HG02870 (cell line): ENCODE measurements around the gene TH.

Experiments
- ATAC-seq: cut with Tn5 transposase; IDR thresholded peaks from one replicate; pipeline ENCODE4 v1.9.1; 2021; ENCODE audit warnings: mild to moderate bottlenecking, moderate library complexity; ENCODE audit not compliant: unreplicated experiment

TH gene

DNA sequence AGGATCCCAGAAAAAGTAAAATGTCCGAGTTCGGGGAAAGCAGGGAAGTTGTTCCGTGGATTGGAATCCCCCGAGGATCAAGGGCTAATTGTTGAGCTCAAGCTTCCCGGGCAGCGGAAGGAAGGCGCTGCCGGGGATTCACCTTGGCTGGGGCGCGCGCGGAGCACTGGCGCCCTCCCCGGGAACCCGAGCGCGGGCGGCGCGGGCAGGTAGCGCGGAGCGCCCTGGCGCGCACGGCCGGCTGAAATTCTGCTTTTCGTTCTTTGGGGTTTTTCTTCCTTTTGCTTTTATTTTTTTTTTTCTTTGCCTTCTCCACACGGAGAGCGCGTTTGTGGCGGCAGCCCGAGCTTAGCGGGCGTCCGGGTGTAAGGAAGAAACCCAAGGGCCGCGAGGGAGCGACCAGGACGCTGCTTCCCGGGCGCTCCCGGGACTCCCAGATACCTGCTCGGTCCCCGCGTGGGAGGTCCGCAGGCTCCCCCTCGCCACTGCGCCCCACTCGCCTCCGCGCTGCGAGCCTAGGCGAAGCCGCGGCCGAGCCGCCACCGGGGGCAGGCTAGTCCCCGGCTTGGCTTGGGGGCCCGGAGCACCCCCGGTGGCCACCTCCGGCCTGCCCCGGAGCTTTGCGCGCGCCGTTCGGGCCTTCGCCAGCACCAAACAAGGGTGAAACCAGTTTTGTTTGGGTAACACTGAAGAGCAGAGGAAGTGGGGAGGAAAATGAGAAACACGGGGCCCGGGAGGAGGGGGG lies 27.6 kb downstream of the TH start:
- ATAC-seq = no peak

GRCh38 chr11:2143477-2143798 lies 28.2 kb downstream of the TH start:
- ATAC-seq = no peak

- no peak for ATAC-seq
Measured at GRCh38 chr11:2142762-2143202, 28.8 kb downstream of the TH start.

GRCh38 chr11:2142300-2142759 lies 29.3 kb downstream of the TH start:
- ATAC-seq = no peak

DNA sequence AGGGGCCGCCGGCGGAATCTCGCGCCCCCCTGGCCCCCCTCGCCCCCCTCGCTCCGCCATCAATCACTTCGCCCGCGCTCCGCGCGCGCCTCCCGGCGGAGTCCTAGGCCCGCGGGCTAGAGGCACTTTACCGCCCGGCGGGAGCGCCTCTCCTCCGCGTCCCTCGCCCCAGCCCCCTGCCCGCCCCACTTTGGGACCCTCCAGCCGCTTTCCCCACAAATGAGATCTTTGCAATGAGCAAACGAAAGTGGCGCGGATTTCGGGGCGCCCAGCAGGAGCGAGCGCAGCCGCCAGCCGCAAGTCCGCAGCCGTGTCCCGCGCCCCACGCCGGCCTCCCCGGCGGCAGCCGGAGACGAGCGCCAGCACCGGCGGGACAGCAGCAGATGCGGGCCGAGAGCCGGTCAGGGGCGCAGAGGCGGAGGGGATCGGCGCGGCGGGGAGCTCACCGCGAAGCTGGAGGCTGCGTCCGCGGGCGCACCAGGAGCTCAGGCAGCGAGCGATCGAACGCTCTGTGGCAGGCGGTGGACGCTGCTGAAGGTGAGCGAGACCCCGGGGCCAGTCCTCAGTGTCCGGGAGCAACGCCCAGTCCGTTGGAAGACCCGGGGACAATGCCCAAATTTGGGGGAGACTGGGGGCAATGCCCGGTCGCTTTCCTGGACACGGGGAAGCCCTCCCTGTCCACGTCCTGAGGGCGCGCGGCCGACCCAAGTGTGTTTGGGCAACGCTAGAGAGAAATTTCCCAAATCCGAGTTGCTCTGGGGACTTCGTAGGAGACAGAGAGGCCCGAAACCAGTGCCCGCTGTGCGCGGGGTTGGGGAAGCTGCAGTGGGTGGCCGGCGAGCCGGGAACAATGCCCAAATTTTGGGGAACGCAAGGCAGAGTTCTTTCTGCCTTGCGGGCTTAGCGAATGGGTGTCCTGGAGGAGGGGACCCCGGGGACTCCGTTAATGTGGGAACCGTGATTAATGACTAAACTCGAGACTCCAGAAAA lies 30.9 kb downstream of the TH start:
- no peak for ATAC-seq

DNA sequence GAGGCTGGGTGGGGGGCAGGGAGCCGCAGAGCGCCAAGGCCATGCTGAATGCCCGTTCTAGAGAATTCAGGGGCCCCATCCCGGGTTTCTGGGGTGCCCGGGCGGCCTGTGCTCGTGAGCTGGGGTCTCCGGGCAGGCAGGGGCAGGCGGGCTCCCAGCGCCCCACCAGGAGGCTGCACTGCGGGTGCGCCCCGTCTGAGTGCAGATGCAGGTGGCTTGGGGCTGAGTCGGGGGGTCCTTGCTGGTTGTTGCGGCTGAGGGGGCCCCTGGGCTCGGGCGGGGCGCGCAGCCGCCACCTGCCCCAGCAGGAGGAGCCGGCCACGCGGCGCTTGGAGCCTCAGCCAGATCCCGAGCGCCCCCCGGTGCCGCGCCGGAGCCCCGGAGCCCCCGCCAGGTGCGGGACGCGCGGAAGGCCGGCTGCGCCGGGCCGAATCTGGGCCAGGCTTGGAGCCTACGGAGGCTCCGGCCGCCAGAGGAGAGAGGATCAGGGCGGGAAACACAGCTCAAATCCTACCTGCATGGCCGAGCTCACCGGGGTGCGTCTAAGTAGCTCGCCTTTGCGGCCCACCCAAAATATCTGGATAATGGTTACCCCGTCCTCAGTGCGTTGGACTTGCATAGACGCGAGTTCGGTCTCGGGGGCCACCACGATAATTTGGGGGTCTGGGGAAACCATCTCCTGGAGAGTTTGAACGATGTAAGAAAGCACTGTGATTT lies 31.8 kb downstream of the TH start:
- no peak for ATAC-seq

GRCh38 chr11:2139123-2139521 lies 32.5 kb downstream of the TH start, which contains the start of gene IGF2:
IGF2 (minus strand) TSS chr11:2139389; CDS start chr11:2135523, 3,866 bp downstream.
- ATAC-seq = no peak

- no peak for ATAC-seq
Measured at GRCh38 chr11:2138431-2139122, 33.0 kb downstream of the TH start.

- ATAC-seq = no peak
Measured at GRCh38 chr11:2138068-2138430, 33.6 kb downstream of the TH start.

- no peak for ATAC-seq
Measured at GRCh38 chr11:2137202-2138067, 34.2 kb downstream of the TH start.

DNA sequence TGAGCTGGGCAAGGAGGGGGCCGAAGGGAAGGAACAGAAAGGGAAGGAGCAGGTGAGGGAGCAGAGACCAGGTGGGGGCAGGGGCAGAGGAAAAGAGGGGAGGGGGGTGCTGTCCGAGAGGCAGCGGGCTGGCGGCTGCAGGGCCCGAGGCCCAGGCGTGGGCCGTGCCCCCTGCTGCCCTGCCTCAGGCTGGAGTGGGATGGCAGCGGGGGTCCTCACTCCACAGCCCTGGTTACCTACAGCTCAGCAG lies 34.7 kb downstream of the TH start:
- no peak for ATAC-seq

DNA sequence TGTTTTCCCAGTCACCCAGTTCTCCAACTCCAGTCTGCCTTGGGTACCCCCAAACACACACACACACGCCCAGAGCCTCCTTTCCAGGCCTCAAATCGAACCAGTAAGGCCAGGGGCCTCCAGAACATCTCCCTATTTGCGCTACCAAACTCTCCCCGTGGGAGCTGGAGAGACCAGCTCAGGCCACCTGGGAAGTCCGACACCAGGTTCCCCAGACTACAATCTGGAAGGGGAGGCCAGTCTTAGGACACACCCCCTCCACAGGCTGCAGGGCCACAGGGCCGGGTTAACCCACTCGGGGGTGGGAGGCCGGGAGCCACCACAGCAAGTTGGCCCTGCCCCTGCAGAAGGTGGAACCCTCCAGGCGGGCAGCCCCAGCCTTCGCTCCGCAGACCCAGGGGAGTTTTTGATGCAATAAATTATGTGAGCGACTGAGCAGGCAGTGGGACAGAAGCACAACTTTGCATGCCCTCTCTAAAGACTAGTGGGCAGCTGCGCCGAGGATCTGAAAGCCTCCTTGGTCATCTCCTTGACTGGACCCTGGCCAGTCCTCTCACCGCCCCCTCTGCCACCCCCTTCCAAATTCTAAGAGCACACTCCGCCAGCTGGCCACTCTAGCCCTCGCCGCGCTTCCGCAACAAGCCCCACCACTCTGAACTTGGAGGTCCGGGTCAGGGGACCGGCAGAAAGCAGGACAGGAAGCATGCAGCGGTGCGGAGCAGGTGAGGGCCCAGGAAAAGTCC lies 35.2 kb downstream of the TH start:
- no peak for ATAC-seq

GRCh38 chr11:2135648-2136201 lies 35.9 kb downstream of the TH start:
- no peak for ATAC-seq

- ATAC-seq = no peak
Measured at GRCh38 chr11:2135018-2135569, 36.5 kb downstream of the TH start.

- no peak for ATAC-seq
Measured at GRCh38 chr11:2134022-2135010, 37.3 kb downstream of the TH start.

DNA sequence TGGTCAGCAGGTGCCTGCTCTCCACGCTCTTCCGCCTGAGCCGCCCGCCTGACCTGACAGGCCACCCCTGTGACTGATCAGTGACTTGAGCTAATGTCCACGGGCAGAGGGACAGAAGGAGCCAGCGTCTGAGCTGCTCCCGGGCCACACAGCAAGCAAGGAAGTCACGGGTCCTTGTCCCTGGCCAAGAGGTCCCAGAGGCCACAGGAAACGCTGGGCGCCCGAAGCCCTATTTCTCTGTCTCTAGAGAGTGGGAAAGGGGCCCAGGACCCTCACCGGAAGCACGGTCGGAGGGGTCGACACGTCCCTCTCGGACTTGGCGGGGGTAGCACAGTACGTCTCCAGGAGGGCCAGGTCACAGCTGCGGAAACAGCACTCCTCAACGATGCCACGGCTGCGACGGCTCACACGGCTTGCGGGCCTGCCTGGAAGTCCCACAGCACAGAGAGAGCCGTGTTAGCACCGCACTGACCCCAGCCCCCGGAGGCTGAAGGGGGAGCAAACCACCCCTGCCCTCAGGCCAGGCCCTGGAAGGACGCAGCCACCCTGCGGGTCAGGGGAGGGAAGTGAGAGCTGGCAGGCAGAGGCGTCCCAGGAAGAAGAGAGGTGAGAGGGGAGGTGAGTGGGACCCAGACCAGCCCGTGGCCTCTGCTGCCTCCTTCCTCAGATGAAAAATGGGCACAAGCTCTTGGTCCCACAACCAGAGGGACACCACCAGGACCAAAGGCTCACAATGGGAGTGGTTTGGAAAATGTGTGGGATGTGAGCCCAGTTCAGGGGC lies 38.2 kb downstream of the TH start:
- no peak for ATAC-seq

GRCh38 chr11:2132874-2133240 lies 38.8 kb downstream of the TH start:
- no peak for ATAC-seq
